Ecto neural progenitor cell (in vitro differentiated cells): Measurements from ENCODE around the gene GFRAL.
"Not testable (repeated sequence)": the region's sequence is repeated elsewhere in the genome, so short reads cannot be mapped to it uniquely, and the experiment has no call there.

Experiments used
- DNase-seq: peaks from one replicate; pipeline ENCODE4 v3.0.0-alpha.2; 2018; ENCODE audit warnings: low spot score

Gene GFRAL, protein sequence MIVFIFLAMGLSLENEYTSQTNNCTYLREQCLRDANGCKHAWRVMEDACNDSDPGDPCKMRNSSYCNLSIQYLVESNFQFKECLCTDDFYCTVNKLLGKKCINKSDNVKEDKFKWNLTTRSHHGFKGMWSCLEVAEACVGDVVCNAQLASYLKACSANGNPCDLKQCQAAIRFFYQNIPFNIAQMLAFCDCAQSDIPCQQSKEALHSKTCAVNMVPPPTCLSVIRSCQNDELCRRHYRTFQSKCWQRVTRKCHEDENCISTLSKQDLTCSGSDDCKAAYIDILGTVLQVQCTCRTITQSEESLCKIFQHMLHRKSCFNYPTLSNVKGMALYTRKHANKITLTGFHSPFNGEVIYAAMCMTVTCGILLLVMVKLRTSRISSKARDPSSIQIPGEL

DNA sequence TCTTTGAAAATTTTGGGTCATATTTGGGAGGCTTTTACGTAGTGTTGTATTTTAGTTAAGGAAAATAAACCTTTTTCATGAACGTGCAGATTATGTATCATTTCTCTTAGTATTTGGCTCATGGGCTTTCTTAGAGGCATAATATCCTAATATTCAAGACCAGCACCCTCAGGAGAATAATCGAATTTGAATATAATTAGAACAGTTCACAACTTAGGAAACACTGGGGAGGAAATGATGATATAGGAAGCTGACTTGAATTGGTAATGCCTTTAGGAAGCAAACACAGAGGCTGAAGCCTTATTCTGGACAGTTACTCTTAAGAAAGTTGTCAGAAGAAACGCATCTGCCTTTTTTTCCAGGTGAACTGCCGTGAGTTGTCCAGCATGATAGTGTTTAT is at the start of gene GFRAL:
Gene GFRAL, plus strand, starts transcription at position 301 of the 400 bp plus-strand sequence. Its CDS starts 86 bp downstream, at position 387.
- no peak for DNase-seq

DNA sequence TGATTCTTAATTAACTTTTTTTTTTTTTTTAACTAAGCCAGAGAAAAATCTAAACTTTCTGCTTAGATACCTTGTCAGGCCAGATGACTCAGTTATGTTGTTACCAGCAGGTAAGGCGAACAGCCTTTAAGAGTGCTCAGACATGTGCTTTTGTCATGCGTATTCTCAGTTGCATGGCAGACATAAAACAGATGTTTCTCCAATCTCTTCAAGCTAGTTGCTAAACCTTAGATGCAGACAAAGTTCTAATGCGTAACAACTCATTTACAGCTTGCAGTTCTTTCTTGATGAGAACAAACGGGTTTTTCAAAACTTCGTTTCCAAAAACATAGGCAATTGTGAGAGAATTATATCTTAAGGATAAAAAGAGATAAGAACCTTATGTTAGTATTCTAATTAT is 49.6 kb upstream of the GFRAL start:
- DNase-seq, result no peak

DNA sequence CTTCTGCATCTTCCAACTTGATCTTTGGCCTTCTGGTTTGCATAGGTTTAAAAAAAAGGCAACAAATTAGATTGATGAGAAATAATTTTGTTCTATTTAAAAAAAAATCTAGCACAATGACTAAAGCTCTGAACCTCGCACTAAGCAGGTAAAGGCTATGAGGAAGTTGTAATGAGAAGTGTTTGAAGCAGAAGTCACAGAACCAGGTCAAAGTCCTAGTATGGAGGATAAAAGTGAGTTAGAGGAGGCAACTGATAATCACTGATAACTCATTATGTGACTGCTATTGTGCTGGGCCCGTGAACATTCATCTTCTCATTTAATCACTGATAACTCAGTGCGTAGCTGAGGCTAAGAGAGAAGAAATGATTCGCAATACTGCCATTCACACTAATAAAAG is 46.1 kb upstream of the GFRAL start:
- no peak for DNase-seq

DNA sequence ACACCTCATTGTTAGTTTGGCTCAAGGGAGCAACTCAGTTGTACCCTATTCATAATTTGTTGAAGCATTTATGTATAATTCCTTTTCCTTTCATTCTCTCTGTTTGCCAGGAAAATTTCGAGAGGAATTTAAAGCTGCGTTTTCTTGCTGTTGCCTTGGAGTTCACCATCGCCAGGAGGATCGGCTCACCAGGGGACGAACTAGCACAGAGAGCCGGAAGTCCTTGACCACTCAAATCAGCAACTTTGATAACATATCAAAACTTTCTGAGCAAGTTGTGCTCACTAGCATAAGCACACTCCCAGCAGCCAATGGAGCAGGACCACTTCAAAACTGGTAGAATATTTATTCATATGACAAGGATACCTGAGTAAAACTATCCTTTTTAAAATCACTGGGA is 45.2 kb upstream of the GFRAL start:
- no peak for DNase-seq

DNA sequence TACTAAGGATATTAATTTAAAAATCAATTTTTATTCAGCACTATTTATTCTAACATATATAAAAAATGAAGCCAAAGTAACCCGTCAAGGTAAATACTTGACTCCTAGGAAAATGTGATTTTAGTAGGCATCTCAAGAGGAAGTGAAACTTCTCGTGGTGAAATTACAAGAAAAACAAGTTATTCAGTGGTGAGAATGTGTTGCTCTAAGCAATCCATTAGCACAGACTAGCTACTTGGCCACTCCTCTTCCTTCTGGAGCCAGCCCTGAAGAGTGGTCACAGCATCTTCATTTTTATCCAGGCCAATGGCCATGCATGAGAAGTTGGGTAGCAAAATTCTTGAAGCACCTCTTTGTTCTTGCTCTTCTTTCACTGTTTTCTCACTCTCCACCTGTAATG is 40.4 kb upstream of the GFRAL start:
- DNase-seq, result no peak

DNA sequence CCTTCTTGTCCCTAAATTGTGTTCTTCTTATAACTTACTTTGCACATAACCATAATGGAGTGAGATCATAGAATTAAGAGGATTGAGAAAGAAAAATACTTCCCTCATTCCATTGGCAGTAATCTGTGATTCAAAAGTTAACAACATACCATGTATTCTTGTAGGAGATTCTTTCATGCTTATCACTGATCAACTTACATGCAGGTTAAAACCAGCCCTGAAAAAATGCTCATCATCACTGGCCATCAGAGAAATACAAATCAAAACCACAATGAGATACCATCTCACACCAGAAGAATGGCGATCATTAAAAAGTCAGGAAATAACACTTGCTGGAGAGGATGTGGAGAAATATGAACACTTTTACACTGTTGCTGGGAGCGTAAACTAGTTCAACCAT is 36.5 kb upstream of the GFRAL start:
- DNase-seq, result no peak

DNA sequence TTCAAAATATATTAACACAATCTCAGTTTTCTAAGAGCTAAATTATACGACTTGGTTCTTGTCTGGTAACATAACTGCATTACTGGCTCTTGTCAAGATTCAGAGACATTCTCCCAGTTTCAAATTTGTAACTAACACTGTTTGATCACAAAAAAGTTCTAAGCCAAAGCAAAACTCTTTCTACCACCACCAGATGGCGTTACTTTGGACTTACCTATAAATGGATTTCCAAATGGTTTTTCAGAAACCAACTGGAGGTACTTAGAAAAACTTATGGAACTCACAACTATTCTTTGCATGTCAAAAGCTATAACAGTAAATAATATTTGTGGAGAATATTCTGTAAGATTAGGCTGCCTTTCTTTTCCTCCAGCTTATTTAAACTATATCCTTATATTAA is 34.2 kb upstream of the GFRAL start:
- DNase-seq, result no peak

DNA sequence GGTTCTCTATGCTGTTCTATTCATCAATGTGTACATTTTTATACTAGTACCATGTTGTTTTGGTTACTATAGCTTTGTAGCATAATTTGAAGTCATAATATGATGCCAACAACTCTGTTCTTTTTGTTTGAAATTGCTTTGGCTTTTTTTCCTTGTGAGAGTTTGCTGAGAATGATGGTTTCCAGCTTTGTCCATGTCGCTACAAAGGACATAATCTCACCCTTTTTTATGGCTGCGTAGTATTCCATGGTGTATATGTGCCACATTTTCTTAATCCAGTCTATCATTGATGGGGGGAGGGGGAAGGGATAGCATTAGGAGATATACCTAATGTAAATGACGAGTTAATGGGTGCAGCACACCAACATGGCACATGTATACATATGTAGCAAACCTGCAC is 30.1 kb upstream of the GFRAL start:
- not testable (repeated sequence) for DNase-seq

DNA sequence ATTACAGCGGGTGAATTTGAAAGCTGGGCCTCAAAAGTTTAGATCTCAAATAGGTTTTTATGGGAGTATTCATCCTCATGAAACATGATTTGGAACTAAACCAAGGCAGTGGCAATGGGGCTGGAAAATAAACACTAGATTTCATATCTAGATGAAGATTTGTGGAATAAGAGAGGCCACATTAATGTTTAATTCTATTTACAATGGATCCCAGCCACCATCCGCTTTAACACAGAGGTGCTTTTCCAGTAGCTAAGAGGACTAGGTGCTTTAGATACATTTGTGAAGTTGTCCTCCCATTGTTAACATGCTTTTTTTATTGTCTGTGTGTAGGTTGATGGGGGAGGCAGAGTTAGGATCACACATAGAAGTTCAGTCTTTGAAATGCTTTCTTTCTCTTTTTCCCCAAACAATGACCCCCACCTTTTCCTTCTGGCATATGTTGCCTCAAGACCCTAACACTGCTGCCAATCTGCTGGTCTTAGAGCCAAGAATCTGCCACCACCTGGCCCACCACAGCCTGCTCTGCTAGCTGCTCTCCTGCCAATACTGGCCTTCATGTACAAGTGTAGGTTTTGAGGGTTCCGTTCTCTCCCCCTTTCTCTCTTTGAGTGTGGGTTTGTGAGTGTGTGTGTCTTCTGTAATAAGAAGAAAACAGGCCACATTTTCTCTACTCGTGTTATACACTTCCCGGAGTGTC is 27.8 kb upstream of the GFRAL start:
- no peak for DNase-seq

DNA sequence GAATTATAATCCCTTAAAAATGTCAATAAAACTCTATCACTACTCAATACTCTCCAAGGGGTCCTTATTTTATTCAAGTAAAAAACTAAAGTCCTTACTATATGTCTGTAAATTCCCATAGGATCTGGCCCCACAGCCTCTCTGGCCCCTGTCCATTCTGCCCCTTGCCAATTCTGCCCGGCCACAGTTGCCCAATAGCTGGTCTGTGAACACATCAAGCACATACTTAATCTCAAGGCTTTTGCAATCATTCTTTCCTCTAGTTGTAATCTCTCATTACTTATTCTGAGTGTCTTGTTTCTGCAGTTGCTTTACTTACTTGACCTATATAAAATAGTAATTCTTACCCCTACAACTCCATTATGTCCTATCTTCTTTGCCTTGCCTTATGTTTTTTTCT is 22.5 kb upstream of the GFRAL start:
- no peak for DNase-seq

DNA sequence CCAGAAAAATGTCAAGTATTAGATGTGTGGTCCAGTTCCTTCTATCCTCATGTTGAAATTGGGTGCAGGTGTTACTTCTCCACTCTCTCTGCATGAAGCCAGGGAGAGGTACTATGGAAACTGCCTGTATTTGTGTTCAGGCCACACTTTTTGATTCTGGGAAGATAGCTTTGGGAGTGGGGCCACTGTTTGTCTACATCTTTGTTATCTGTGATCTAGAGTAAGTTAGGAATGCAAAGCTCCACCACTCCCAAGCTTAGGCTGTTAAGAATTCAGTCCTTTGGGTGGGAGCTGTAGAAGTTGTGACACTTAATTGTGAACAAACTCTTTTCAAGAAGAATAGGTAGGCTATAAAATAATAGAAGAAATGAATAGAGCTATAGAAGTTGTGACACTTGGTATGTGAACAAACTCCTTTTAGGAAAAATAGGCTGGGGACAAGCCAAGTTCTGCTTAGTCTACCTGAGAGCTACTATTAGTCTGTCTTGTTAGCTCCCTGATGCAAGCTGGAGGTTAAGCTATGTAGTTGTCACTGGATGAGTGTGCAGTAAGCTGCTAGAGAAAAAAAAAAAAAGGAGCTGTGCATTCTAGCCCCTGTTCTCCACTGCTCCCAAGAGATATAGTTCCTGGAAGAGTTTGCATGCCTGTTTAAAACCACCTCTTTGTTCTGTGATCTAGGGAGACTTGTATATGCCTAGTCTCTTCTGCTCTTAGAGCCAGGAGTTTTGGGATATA is 7.1 kb upstream of the GFRAL start:
- no peak for DNase-seq

DNA sequence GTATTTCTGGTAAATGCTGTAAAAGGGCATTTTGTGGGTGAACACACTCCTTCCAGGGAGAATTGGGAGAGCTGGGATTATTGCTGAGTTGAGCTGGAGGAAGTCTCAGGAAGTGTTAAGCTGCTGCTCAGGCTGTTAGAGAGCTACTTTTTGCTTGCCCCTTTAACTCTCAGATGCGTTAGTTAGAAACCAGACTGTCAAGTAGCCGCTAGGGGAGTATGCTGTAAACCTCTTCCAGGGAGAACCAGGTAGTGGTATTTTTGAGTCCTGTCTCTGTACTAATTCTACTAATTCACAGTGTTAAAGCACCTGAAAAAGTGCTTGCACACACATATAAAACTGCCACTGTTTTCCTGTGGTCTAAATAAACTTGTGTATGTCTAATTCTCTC is 6.6 kb upstream of the GFRAL start:
- no peak for DNase-seq

DNA sequence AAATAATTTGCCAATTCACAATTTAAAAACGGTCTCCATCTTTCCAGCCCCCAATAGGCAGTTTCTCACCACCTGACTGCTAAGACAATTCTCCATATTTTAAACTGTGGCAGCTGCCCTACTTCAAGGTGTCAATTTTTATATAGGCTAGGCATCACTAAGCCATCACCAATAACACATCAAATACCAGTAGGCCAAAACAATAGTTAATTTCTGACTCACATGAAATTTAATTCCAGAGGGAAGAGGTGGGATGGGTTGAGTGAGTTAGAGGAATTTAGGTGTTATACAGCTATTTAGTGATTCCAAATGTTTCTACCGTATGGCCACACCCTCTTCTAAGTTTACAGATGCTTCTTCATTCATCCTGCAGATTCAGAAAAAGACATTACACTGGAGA is 49.9 kb downstream of the GFRAL start:
- no peak for DNase-seq

DNA sequence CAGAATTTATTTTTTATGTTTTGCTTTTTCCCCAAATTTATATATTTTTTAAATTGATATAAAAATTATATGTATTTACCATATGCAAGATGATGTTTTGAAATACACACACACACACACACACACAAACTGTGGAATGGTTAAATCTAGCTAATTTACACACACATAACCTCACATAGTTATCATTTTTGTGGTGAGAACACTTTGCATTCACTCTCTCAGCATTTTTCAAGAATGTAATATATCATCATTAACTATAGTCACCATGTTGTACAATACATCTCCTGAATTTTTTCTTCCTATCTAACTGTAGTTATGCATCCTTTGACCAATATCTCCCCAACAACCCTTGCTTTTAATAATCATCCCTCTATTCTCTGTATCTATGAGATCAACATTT is 52.2 kb downstream of the GFRAL start:
- no peak for DNase-seq

DNA sequence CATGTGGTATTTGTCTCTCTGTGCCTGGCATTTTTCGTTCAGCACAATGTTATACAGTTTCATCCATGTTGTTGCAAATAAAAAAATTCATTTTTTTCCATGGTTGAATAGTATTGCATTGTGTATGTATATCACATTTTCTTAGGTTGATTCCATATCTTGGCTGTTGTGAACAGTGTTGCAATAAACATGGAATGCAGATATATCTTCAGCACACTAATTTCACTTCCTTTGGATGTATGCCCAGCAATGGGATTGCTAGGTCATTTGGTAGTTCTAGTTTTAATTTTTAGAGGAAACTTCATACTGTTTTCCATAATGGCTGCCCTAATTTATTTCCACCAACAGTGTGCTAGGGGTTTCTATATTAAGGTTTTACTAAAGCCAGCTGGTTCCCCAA is 52.6 kb downstream of the GFRAL start:
- no peak for DNase-seq

DNA sequence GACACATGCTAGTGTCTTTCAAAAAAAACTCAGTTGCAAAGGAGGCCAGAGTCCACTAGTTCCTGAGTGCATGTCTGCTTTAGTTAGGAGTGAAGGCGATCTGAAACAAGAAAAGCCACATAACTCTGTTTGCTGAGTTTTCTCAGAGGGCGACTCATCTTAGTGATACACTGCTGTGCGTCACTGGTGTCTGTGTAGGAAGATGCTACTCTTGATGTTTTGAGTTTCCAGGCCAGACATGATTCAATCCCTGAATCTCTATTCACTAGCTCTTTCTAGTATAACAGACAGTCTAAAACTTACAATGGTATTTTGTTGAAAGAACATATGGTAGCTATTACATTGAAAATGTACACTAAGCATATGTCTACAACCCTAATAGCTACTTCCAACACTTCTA is 60.9 kb downstream of the GFRAL start:
- DNase-seq, result no peak

DNA sequence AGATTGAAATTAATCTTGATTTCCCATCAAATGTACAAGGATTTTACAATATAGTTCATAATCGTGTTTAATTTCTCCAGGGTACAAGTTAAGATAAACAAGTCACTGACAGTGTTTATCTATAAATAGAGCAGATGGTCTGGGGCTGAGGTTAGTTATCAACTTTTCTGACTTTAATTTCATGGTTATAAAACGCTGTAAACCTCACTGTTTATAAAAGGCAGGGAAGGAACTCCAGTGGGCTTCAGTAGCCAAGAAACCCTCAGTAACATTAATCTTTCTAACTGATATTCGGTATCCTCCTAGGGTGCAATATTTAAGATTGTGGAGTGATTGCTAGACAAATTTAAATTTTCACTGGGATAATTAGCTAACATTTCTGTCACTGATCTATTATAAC is 68.6 kb downstream of the GFRAL start:
- DNase-seq, result no peak

DNA sequence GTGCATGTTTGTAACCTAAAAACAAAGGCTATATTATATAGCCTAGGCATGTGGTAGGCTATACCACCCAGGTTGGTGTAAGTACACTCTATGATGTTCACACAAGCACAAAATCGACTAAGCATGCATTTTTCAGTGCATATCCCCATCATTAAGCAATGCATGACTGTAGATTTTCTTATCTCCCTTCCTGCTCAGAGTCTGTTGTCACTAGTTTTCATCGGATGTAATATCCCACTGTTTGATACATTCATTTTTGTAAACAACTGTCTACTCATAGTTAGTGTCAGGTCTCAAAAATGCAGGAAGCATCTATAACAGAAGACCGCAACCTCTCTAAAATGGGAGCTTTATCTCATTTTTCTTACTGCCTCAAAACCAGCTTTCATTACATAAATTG is 70.7 kb downstream of the GFRAL start:
- no peak for DNase-seq

DNA sequence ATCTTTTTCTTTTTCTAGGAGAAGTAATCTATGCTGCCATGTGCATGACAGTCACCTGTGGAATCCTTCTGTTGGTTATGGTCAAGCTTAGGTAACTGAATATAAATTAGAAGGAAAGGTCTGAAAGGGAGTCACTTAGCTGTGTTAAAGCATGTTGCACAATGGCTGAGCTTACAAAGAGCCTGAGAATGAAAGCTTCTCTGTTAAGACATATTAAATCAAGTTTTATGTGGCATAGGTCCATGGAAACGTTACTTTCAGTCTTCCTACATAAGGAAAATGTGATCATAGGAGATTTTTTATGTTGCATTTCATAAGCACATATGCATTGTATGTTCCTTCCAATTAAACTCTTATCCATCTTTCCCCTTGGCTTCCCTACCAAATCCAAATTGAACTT is 72.1 kb downstream of the GFRAL start:
- no peak for DNase-seq

DNA sequence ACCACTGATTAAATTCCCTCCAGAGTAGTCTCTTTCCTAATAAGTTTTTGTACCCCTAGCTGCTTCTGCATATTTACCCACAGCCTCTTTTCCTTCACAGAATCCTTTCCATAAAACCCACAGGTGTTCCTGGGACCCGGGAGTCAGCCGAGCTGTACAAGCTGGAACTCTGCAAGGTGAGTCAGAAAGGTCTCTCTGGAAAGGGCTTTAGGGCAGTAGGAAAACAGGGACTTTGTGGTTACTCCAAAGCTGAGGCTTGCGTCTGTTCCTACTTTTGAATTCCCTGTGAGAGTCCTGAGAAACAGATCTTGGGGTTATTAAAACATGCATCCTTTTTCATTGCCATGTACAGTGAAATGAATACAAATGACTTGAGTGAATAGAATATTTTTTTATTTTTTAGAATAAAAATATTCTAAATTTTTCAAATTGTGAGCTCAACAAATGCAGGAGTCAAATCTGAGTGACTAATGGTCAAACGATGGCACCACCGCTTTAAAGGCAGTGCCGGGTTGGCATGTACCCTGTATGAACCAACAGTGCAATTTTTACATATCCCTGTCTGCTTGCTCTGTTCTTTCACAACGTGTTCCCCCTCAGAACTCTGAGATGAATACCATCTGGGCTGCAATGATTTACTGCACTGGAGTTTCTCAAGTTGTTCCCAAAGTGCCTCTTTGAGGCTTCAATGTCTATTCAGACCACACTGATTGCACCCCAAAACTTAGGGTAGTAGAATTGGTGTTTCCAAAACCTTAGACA is 78.4 kb downstream of the GFRAL start:
- DNase-seq, result no peak

DNA sequence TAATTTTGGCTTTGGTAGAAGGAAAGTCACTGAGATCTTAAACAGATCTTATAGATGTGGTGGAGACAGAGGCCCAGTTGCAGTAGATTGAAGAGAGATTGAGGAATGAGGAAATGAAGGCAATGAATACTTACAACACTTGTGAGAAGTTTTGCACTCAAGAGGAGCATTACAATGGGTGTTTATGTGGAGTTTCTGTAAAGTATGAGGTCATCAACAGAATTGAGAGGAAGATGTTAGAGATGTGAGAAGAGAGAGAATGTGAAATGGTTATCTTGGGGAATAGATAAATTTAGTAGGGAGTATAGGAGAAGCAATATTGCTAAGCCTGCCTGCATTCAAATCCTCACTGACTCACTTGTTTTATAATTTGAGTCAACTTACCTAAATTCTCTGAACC is 83.4 kb downstream of the GFRAL start:
- DNase-seq, result no peak

DNA sequence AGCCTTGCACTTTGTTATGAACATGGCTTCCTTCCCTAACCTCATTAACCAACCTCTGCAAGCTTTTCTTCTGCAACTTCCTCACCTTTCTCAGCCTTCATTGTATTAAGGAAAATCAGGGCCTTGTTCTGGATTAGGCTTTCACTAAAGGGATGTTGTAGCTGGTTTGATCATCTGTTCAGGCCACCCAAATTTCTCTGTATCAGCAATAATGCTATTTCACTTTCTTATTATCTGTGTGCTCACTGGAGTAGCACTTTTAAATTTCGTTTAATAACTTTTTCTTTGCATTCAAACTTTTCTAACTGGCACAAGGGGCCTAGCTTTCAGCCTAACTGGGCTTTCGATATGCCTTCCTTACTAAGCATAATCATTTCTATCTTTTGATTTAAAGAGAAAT is 96.7 kb downstream of the GFRAL start:
- no peak for DNase-seq
